Cardiac muscle cell (in vitro differentiated cells and primary cell): ENCODE results near the gene PRKCZ. TPM values are rescaled to one million over a fixed set of nuclear protein-coding genes. Genes with fewer than 3 reads are reported as not detected.

ENCODE experiments used
- DNase-seq, 2 donors: peaks; one replicate each; pipeline versions ENCODE4 v3.0.0 to v3.0.0-alpha.2; 2010 to 2017; ENCODE audit warnings: low read depth in 1 of 2, low spot score in 1 of 2
- H3K27ac ChIP-seq: fragments of 200-600 bp; sonication (generic); 2 replicates; pipeline ENCODE4 v1.5.1; 2016
- H3K27me3 ChIP-seq: fragments of 200-600 bp; sonication (generic); 2 replicates; pipeline ENCODE4 v1.6.0; 2016; ENCODE audit warnings: control low read depth
- H3K36me3 ChIP-seq: fragments of 200-600 bp; sonication (generic); 2 replicates; pipeline ENCODE4 v1.5.1; 2016; ENCODE audit warnings: control low read depth
- H3K4me1 ChIP-seq: fragments of 200-600 bp; sonication (generic); 2 replicates; pipeline ENCODE4 v1.8.1; 2017; ENCODE audit warnings: low read depth, mild to moderate bottlenecking, mixed run types
- H3K4me3 ChIP-seq: fragments of 200-600 bp; sonication (generic); 2 replicates; pipeline ENCODE4 v1.5.1; 2016; ENCODE audit warnings: mild to moderate bottlenecking
- H3K9me3 ChIP-seq: fragments of 200-600 bp; sonication (generic); 2 replicates; pipeline ENCODE4 v1.5.1; 2017; ENCODE audit warnings: low read depth, mild to moderate bottlenecking, control low read depth
- CTCF ChIP-seq: IDR thresholded peaks from 2 replicates; pipeline ENCODE4 v1.5.1; 2012; ENCODE audit warnings: low read depth, mild to moderate bottlenecking, low read length
- polyA plus RNA-seq: library from polyadenylated mRNA; unstranded; fragments of >200 nt; fragmentation: Nextera tagmentation; extraction: Ambion mirVana; gene quantifications from 2 replicates; pipeline ENCODE4 v1.2.1, GENCODE V29; 2016
- total RNA-seq: library from RNA; depleted of rRNA; stranded (reverse); fragments of >200 nt; gene quantifications from 2 replicates; pipeline ENCODE4 v1.2.3, GENCODE V29; 2016

The PRKCZ gene
- total and polyA plus RNA-seq, 2 experiments from 2014 or later, result 44.6 to 50.9 TPM

DNA sequence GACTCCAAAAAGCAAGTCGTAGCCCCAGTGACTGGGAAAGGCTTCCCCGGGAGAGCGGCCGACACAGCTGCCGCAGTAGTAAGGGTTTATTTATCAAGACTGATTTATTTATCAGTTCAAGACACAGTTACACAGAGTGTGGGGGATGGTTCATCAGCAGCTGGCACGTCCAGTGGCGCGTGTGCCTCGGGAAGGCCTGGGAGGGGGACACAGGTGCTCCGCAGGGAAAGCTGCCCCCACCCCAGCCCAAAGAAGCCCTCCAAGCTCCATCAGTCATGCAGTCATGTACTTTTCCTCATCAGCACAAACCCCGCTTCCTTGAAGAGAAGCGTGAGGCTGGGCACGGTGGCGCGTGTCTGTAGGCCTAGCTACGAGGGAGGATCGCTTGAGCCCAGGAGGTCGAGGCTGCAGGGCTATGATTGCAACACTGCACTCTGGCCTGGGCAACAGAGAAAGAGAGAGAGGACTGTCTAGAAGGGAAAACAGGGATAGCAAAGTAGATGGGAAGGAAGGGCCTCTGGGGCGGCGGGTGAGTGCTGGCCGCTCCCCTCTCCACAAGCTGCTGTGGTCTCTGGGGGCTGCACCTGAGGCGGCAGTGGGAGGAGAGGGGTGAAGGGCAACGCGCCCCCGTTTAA is 53.2 kb downstream of the PRKCZ start:
- H3K27ac ChIP-seq, result no peak overlapping the region

GRCh38 chr1:2103901-2104590 is 53.8 kb downstream of the PRKCZ start:
- DNase-seq, result no peak
- Histone ChIP-seq H3K4me3 (no peak overlapping the region), H3K27me3 (no peaks in the 10 kb centered on the region), H3K4me1 (peaks cover 15% of the 10 kb centered on the region), H3K27ac (peak overlapping the region; percentile 76), H3K36me3 (no peaks in the 10 kb centered on the region), H3K9me3 (no peaks in the 10 kb centered on the region)
- TF ChIP-seq CTCF, result no peak

More for the DNA sequence above, 53.2 kb downstream of the PRKCZ start:
- DNase-seq, result no peak
- no peaks in the 10 kb centered on the region for H3K36me3 ChIP-seq
- no peak overlapping the region for H3K4me3 ChIP-seq
- H3K27me3 ChIP-seq, result no peaks in the 10 kb centered on the region
- peaks cover 15% of the 10 kb centered on the region for H3K4me1 ChIP-seq
- TF ChIP-seq CTCF, result no peak
- H3K9me3 ChIP-seq, result no peaks in the 10 kb centered on the region

DNA sequence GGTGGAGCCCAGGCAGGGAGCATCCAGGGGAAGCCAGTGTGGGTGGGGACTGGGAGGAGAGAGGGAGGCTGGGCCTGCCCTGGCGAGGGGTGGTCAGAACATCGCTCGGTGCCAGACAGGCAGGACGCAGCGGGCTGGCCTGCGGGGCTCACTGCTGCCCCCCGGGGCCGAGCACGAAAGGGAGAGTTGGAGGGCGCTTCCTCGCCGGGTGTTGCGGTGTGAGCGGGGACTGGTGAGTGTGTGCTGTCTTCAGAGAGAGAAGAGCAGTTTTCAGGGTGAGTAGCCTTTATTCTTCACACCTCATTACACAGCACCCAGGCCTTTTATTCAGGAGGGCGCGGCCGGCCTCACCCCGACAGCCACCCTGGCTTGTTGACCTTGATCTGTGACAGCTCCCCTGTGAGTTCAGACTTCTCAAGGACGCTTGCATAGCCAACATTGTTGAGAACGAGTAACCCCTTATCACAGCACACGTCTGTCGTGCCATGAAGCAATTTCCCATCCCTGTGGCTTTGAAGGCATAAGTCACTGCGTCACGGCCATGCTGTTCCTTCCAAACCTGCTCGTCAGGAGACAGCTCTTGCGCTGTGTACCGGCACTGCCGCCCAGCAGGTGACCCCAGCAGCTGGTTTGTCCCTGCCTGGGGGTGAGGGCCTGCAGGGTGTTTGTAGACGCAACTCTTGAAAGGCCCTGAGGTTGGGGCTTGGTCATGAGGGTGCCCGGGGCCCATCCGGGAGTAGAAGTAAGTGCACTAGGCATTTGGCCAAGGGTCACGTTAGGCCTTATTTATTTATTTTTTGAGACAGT is 54.6 kb downstream of the PRKCZ start:
- TF ChIP-seq CTCF, result peak; percentile 6
- H3K27me3 ChIP-seq, result no peaks in the 10 kb centered on the region
- H3K9me3 ChIP-seq, result no peaks in the 10 kb centered on the region
- no peaks in the 10 kb centered on the region for H3K36me3 ChIP-seq
- peak overlapping the region; percentile 76 for H3K27ac ChIP-seq
- DNase-seq, result peak in 1 of 2 donors; percentile 57
- H3K4me1 ChIP-seq, result peaks cover 15% of the 10 kb centered on the region
- H3K4me3 ChIP-seq, result no peak overlapping the region

DNA sequence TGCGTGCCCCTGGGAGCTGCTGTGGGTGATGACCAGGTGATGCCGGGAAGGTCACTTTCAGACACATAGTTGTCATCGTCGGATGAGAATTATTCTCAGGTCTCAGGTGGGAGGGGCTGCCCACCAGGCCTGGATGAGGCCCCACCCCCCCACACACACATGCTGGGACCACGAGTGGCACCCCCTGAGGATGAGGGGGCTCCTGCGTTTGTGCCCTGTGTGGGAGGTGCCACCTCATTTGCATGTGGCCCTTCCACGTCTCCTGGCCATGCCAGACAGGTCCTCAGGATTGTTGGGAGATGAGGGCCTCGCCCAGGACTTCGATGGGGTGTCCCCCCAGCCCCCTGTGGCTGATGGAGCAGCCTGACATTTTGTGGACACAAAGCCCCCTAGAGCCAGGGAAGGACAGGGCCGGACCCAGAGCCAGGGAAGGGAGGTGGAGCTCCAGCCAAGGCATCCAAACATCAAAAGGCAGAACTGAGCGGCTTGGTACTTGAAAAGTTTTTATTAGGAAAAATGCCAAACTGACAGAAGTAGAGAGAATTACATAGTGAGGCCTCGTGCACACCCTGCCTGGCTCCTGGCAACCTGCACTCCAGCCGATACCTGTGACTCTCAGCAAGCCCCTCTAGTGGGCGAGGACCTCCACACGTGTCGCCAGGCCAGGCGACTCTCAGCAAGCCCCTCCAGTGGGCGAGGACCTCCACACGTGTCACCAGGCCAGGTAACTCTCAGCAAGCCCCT is 55.7 kb downstream of the PRKCZ start:
- no peak overlapping the region for H3K4me3 ChIP-seq
- H3K9me3 ChIP-seq, result no peaks in the 10 kb centered on the region
- TF ChIP-seq CTCF, result no peak
- H3K27ac ChIP-seq, result no peak overlapping the region
- DNase-seq, result no peak
- no peaks in the 10 kb centered on the region for H3K36me3 ChIP-seq
- H3K4me1 ChIP-seq, result peaks cover 15% of the 10 kb centered on the region
- no peaks in the 10 kb centered on the region for H3K27me3 ChIP-seq
